Breast epithelium (tissue), 3 donors: ENCODE measurements around the gene EIF4G1.

Experiments
- CTCF ChIP-seq, 3 donors: fragments of 450-650 bp; IDR thresholded peaks; one replicate each; pipeline ENCODE4 v1.5.1; 2016 to 2017; ENCODE audit warnings: antibody characterized with exemption in 3 of 3, mild to moderate bottlenecking in 3 of 3, moderate library complexity in 3 of 3
- POLR2A ChIP-seq: fragments of 450-650 bp; IDR thresholded peaks from one replicate; pipeline ENCODE4 v1.6.1; 2016; ENCODE audit warnings: antibody characterized with exemption, mild to moderate bottlenecking, moderate library complexity
- POLR2AphosphoS5 ChIP-seq, 3 donors: sonication (generic); formaldehyde crosslinking; IDR thresholded peaks; one replicate each; pipeline ENCODE4 v1.6.1; 2017; ENCODE audit warnings: antibody characterized with exemption in 3 of 3

- TF ChIP-seq CTCF (IDR thresholded peaks at IDR 0.05) (no peak), POLR2AphosphoS5 (IDR thresholded peaks at IDR 0.05) (no peak), POLR2A (no peak)
Observed at GRCh38 chr3:184328516-184328915, 14.1 kb downstream of the EIF4G1 start.
